Coronary artery (tissue), 2 donors: ENCODE results near the gene MAGI1.
A peak's percentile ranks its signal among the peaks of the same experiment; 100 is the strongest.

ENCODE experiments used
- DNase-seq: peaks from one replicate; pipeline ENCODE4 v3.0.0-alpha.2; 2017; ENCODE audit warnings: low spot score
- H3K27ac ChIP-seq, 2 donors: fragments of 200-600 bp; sonication (generic); one replicate each; pipeline ENCODE4 v1.5.1; 2016 to 2019
- H3K4me3 ChIP-seq: fragments of 200-600 bp; sonication (generic); 2 replicates; pipeline ENCODE4 v1.5.1; 2016; ENCODE audit warnings: mild to moderate bottlenecking, moderate library complexity
- TF ChIP-seq, protein P1 (sequence below): fragments of 200-600 bp; sonication (generic); IDR thresholded peaks from one replicate; pipeline ENCODE4 v1.5.1; 2019; ENCODE audit warnings: antibody characterized with exemption

The MAGI1 gene

DNA sequence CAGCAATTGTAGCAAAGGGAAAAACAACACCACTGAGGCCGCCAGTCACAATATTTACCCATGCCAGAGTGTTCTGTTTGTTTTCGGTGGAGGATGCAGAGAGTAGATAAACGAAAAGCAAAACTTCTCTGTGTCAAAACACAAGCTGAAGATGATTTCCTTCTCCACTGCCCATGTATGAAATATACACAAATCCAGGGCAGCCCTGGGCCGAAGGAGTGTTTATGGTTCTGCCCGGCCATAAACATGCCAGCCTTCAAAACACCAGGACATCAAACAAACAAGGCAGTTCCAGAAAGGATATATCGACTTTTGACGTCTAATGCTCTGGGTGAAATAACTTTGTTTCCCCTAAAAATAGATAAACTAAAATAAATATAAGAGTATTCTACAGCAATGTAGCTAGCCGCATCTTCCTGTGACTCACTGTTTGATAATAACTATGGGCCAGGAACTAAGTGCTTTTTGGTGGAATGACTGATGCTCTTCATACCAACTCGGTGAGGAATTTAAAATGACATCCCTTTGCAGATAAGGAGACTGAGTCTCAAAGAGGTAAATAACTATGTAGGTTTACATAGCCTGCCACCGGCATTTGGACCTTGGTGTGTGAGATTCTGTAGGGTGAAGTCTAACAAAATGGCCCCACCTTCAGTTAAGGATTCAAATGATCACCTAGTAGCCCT is 82.8 kb downstream of the MAGI1 start:
- peak overlapping the region in 1 of 2 donors; percentile 23 for H3K27ac ChIP-seq
- TF ChIP-seq, protein P1, sequence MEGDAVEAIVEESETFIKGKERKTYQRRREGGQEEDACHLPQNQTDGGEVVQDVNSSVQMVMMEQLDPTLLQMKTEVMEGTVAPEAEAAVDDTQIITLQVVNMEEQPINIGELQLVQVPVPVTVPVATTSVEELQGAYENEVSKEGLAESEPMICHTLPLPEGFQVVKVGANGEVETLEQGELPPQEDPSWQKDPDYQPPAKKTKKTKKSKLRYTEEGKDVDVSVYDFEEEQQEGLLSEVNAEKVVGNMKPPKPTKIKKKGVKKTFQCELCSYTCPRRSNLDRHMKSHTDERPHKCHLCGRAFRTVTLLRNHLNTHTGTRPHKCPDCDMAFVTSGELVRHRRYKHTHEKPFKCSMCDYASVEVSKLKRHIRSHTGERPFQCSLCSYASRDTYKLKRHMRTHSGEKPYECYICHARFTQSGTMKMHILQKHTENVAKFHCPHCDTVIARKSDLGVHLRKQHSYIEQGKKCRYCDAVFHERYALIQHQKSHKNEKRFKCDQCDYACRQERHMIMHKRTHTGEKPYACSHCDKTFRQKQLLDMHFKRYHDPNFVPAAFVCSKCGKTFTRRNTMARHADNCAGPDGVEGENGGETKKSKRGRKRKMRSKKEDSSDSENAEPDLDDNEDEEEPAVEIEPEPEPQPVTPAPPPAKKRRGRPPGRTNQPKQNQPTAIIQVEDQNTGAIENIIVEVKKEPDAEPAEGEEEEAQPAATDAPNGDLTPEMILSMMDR, result no peak
- no peak overlapping the region for H3K4me3 ChIP-seq
- no peak for DNase-seq

DNA sequence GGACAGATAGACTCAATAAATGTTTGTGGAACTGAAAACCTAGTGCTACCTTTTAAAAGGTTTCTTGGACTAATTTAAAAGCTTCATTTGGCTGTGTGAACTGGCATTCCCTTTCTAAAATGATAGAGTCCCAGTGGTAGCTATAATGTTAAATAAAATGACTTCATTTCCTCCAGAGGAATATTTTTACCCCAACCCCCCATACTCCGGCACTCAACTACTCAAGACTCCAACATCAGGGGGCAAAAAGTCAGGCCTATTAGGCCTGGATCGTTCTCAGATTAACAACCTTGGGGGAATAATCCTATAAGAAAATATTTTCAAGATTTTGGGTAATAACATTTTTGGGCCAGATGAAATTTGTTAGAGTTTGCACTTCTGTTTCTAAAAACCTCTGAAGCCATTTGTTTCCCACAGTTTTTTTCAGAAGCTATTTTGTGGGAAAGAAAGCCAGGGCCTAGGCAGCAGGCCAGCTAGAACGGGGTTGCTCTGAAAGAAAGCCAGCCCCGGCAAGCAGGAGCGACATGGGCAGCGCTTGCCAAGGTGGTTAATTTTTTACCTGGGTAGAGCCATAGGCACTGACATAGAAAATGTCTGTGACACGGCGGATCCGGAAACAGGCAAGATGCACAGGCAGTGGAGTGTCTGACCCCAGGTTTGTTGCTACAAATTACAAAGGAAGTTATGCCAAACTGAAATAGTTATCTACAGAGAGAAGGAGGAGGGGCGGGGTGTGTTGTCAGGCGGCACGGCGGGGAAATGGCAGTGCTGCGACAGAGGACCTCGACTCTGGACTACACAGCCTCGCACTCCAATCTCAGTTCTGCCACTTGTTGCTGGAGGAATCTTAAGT is 84.6 kb downstream of the MAGI1 start:
- TF ChIP-seq, protein P1, result no peak
- no peak for DNase-seq
- Histone ChIP-seq H3K27ac (peak overlapping the region; percentile 73 to 84), H3K4me3 (peak overlapping the region; percentile 56)

DNA sequence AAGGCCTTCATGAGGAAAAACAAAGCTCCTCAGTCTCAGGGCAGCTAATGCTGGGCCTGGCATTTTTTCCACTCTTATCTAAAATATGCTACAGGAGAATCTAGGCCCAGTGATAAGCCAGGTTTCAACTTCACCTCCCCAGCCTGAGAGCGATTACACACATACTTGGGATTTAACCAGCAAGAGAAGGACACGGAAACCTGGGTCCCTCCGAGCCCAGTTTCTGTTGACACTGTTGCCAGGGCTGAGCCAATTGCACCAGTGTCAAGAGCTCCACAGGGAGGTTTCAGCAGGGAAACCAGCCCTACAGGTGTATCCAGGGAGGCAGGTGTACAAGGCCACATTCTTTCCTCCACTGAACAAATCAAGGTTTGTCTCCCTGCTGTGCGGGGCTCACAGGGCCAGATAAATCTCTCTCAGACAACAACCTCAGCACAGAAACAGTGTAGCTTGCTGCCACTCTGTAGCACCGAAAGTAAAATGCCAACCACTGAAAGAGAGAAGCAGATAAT is 85.4 kb downstream of the MAGI1 start:
- no peak for DNase-seq
- peak overlapping the region; percentile 56 for H3K4me3 ChIP-seq

GRCh38 chr3:65952842-65953241 is 85.9 kb downstream of the MAGI1 start:
- no peak for DNase-seq
- H3K27ac ChIP-seq, result peak overlapping the region; percentile 73 to 84
- peak overlapping the region; percentile 56 for H3K4me3 ChIP-seq
- TF ChIP-seq, protein P1, result no peak

More for the DNA sequence above, 85.4 kb downstream of the MAGI1 start:
- TF ChIP-seq, protein P1, result no peak
- peak overlapping the region; percentile 73 to 84 for H3K27ac ChIP-seq

DNA sequence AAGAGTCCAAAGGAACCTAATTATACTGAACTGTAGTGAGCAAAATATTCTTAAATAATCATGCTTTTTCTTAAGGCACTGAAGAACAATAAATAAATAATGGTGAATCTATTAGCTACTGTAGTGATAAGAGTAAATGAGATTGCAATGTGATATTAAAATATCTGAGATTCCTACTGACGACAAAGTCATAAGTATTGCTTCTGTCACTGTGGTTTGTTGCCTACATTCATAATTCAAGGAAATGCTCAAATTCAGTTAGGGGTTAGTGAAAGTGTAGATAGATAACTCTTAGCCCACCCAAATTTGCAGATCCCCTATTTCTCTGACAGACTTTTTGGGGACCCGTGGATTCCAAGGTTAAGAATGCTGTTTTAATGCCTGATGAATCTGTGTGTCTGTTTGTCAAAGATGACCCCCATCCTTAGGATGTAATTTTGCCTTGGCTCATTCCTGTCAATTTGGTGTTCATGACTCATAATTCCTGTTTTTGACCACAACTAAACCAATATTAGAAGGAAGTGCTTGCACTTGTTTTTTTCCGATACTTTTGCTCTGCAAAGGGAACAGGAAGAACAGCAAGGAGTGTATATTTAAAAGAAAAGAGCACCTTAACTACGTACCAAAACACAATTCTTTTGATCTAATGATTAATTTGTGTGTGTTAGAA is 86.7 kb downstream of the MAGI1 start:
- DNase-seq, result no peak
- TF ChIP-seq, protein P1, result no peak
- no peak overlapping the region for H3K4me3 ChIP-seq
- H3K27ac ChIP-seq, result peak overlapping the region in 1 of 2 donors; percentile 84

DNA sequence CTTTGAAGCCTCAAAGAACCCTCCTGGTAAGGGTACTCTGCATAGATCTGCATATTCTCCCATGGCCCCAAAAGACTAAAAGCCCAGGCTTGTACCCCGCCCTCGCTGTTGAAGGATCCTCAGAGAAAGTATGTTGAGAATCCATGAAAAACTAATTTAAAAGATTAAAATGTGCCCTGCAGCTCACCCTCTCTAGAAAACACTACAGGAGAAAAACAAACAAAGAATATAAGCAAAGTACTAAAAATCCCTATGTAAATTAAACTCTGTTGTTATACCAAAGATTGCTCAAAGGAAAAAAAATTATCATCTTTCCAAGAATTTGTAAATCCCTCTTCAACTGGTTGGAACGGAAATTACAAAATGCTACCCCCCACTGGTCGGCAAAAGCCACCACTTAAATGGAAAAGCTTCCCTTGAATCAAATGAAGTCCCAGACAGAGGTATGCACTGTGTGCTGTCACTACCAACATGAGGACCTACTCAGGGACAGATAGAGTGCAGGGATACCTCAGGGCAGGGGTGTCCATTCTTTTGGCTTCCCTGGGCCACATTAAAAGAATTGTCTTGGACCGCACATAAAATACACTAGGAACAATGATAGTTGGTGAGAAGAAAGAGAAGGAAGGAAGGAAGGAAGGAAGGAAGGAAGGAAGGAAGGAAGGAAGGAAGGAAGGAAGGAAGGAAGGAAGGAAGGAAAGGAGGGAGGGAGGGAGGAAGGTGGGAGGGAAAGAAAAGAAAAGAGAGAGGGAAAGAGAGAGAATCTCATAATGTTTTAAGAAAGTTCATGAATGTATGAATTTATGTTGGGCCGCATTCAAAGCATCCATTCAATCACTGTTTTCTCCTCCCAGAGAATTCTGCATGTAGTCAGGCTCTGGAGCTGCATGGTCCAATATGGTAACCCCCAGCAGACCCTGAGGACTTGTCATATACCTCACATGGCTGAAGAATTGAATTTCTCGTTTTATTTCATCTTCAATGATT is 88.1 kb downstream of the MAGI1 start:
- H3K27ac ChIP-seq, result no peak overlapping the region
- TF ChIP-seq, protein P1, result no peak
- no peak for DNase-seq
- H3K4me3 ChIP-seq, result no peak overlapping the region
